K562 (cell line): ENCODE measurements around the gene VRK3. TPM values are rescaled to one million over a fixed set of nuclear protein-coding genes. Genes with fewer than 3 reads are reported as not detected.

Experiments
- AFF4 ChIP-seq: sonication (generic); formaldehyde crosslinking; IDR thresholded peaks from 2 replicates; pipeline ENCODE4 v1.8.0; 2023; ENCODE audit warnings: mild to moderate bottlenecking, missing genetic modification reagents
- ARID4B ChIP-seq: sonication (generic); formaldehyde crosslinking; IDR thresholded peaks from 2 replicates; pipeline ENCODE4 v1.8.0; 2022; ENCODE audit warnings: mild to moderate bottlenecking, missing genetic modification reagents
- CBX5 ChIP-seq: IDR thresholded peaks from 2 replicates; pipeline ENCODE4 v1.6.1; 2014; ENCODE audit warnings: low read depth, borderline replicate concordance
- CTCF ChIP-seq, 3 experiments: IDR thresholded peaks in 2 of 3; conservative IDR thresholded peaks in 1 of 3; 2 replicates each; pipeline ENCODE4 v1.5.1; 2011 to 2012; ENCODE audit warnings: low read length in 3 of 3, mild to moderate bottlenecking in 3 of 3, control low read depth in 2 of 3, improper control_type of control experiment in 1 of 3, inconsistent platforms in 1 of 3, low read depth in 1 of 3, mixed read lengths in 1 of 3, moderate library complexity in 1 of 3; ENCODE audit not compliant: insufficient read depth in 2 of 3
- E2F1 ChIP-seq: sonication (generic); formaldehyde crosslinking; IDR thresholded peaks from 2 replicates; pipeline ENCODE4 v1.8.1; 2023; ENCODE audit warnings: mild to moderate bottlenecking, missing genetic modification reagents, moderate library complexity
- NFXL1 ChIP-seq: fragments of 450-650 bp; formaldehyde crosslinking; IDR thresholded peaks from 2 replicates; pipeline ENCODE4 v1.4.0; 2021; ENCODE audit warnings: mild to moderate bottlenecking
- NR2C1 ChIP-seq, 2 experiments: fragments of 450-650 bp; IDR thresholded peaks; 2 replicates each; pipeline ENCODE4 v1.6.1; 2017; ENCODE audit warnings: mild to moderate bottlenecking in 2 of 2, antibody characterized with exemption in 1 of 2, inconsistent platforms in 1 of 2, missing compliant biosample characterization in 1 of 2, missing genetic modification characterization in 1 of 2
- POLR2AphosphoS5 ChIP-seq: IDR thresholded peaks from 2 replicates; pipeline ENCODE4 v1.6.1; 2011; ENCODE audit warnings: mild to moderate bottlenecking, low read depth, low read length, moderate library complexity; ENCODE audit not compliant: control insufficient read depth, insufficient read depth
- ZNF277 ChIP-seq: fragments of 250-450 bp; sonication (Bioruptor Pico); IDR thresholded peaks from 2 replicates; pipeline ENCODE4 v1.8.0; 2022; ENCODE audit warnings: inconsistent platforms, mild to moderate bottlenecking, moderate library complexity, borderline replicate concordance
- ZNF436 ChIP-seq: fragments of 250-450, 450-650 bp; sonication (Bioruptor Pico); formaldehyde crosslinking; IDR thresholded peaks from 2 replicates; pipeline ENCODE4 v1.7.0; 2020; ENCODE audit warnings: mild to moderate bottlenecking
- ZNF445 ChIP-seq: fragments of 250-450 bp; sonication (Bioruptor Pico); IDR thresholded peaks from 2 replicates; pipeline ENCODE4 v1.4.0; 2020; ENCODE audit warnings: low read depth, mild to moderate bottlenecking, moderate library complexity
- polyA plus RNA-seq, 8 experiments: library from polyadenylated mRNA; depleted of rRNA in 4 of 8; stranded (reverse) in 5 of 8; unstranded in 3 of 8; fragments of >200 nt; fragmentation: Nextera tagmentation in 2 of 8; fragmentation: Illumina TruSeq in 1 of 8; extraction: Ambion mirVana in 2 of 8; extraction: Trizol in 1 of 8; gene quantifications; 2 replicates each; pipeline versions ENCODE4 v1.2.1 to v1.2.3, GENCODE V29; 2011 to 2014; ENCODE audit warnings: inconsistent platforms in 1 of 8, missing spikeins in 1 of 8
- total RNA-seq, 7 experiments: library from RNA; depleted of rRNA in 6 of 7; stranded (reverse); fragments of >200 nt in 6 of 7; fragmentation: Illumina TruSeq in 2 of 7; extraction: Trizol in 2 of 7; gene quantifications; 2 replicates each; pipeline versions ENCODE4 v1.2.1 to v1.2.3, GENCODE V29; 2011 to 2021; ENCODE audit warnings: low replicate concordance in 1 of 7

Gene VRK3
- total and polyA plus RNA-seq, 9 of the 15 experiments (the other 6 are each of a cell fraction or from before 2014, with no cell fraction given), result 25.6 to 94.3 (median 42.9) TPM

- TF ChIP-seq ARID4B (peak; percentile 67; the same call in 1 of the 2 replicates), AFF4 (CRISPR knock-in tag) (peak; percentile 96), CTCF (IDR thresholded peaks at IDR 0.05 in 2 of 3, conservative IDR thresholded peaks at IDR 0.05 in 1 of 3; ENCODE audit: insufficient read depth in 2 of 3, low read depth in 1 of 3, low read length in 3 of 3) (no peak), NR2C1 (IDR thresholded peaks at IDR 0.05) (no peak), NR2C1 (tag; IDR thresholded peaks at IDR 0.05) (no peak), ZNF277 (CRISPR knock-in tag) (no peak), NFXL1 (CRISPR knock-in tag) (peak; percentile 77; the same call in 1 of the 2 replicates), POLR2AphosphoS5 (peak; percentile 78; the same call in 1 of the 2 replicates), ZNF436 (0 out of 2 replicates have a peak, but pooled peaks have one; percentile 53), E2F1 (0 out of 2 replicates have a peak, but pooled peaks have one; percentile 9), CBX5 (0 out of 2 replicates have a peak, but pooled peaks have one; percentile 4), ZNF445 (CRISPR knock-in tag) (no peak)
Observed at GRCh38 chr19:49929611-49930482, 95.3 kb downstream of the VRK3 start (continued).
